ENCODE data around the gene KCNAB1.
"Not testable (repeated sequence)": the region's sequence is repeated elsewhere in the genome, so short reads cannot be mapped to it uniquely, and the experiment has no call there.

The KCNAB1 gene

DNA sequence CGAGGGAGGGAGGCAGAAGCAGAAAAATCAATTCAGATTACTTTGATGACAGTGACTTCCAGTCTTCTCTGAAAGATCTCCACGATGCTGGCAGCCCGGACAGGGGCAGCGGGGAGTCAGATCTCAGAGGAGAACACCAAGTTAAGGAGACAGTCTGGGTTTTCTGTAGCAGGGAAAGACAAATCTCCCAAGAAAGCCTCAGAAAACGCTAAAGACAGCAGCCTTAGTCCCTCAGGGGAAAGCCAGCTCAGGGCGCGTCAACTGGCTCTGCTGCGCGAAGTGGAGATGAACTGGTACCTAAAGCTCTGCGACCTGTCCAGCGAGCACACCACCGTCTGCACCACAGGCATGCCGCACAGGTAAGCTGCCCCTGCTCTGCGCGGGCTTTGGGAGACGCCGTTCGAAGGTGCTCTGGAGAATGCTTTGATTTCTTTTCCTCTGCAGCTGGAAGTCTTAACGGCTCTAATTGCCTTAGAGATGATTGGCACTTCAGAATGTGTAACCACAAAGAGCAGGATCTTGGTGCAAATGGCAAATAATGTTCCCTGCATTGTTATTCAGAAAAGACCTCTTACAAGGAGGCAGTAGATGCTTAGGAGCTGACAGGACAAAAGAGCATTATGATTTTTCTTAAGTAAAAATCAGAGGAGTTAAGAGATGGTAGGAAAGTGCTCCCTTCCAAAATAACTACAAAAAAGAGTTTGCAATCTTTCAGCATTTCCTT lies at the start of gene KCNAB1:
Gene KCNAB1 (plus strand): TSS at position 51 of the 724 bp plus-strand sequence.
- no peak within 1 kb of the TSS for H3K9ac ChIP-seq (ENCODE audit: low read length)

DNA sequence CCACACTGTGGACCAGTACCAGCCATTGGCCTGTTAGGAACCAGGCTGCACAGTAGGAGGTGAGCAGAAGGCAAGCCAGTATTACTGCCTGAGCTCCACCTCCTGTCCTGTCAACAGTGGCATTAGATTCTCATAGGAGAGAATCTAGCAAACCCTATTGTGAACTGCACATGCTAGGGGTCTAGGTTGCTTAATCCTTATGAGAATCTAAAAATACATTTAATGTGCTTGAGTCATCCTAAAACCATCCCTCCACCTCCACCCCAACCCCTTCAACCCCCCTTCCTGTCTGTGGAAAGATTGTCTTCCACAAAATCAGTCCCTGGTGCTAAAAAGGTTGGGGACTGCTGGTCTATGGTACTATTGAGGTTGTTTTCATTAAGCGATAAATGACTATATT lies 49.3 kb upstream of the KCNAB1 start:
- H3K9ac ChIP-seq (ENCODE audit: low read length) = no peak overlapping the region
- TF ChIP-seq EZH2phosphoT487 (conservative IDR thresholded peaks at IDR 0.05; ENCODE audit: low read length) (no peak), CTCF (IDR thresholded peaks at IDR 0.05; ENCODE audit: insufficient read depth, low read length, poor library complexity, severe bottlenecking) (no peak)
- no peaks in the 10 kb centered on the region for H3K79me2 ChIP-seq (ENCODE audit: insufficient read depth, low read length)

More for the DNA sequence above, at the start of gene KCNAB1:
- H3K4me2 ChIP-seq (ENCODE audit: low read depth, low read length, poor library complexity, severe bottlenecking) = no peak within 1 kb of the TSS
- no peaks in the 10 kb centered on the region for H4K20me1 ChIP-seq (ENCODE audit: low read depth, low read length)
- H3K9me3 ChIP-seq (ENCODE audit: insufficient read depth, low read length) = no peaks in the 10 kb centered on the region
- H3F3A ChIP-seq (ENCODE audit: insufficient read depth) = no peaks in the 10 kb centered on the region
- H3K36me3 ChIP-seq (ENCODE audit: low read length) = no peaks in the 10 kb centered on the region
- H2AFZ ChIP-seq (ENCODE audit: low read depth, low read length, severe bottlenecking) = no peak within 1 kb of the TSS
- no peak for TF ChIP-seq CTCF (IDR thresholded peaks at IDR 0.05; ENCODE audit: insufficient read depth, low read length, poor library complexity, severe bottlenecking)
- TF ChIP-seq EZH2phosphoT487 (conservative IDR thresholded peaks at IDR 0.05; ENCODE audit: low read length) = no peak
- H3K79me2 ChIP-seq (ENCODE audit: insufficient read depth, low read length) = no peaks in the 10 kb centered on the region
- no peaks in the 10 kb centered on the region for H3K9me2 ChIP-seq (replicated peaks; ENCODE audit: insufficient read depth, low read length)
- H3K27me3 ChIP-seq (ENCODE audit: low read length) = no peaks in the 10 kb centered on the region
- H3K27ac ChIP-seq (ENCODE audit: low read depth, low read length) = no peak within 1 kb of the TSS
- no peak within 1 kb of the TSS for H3K4me3 ChIP-seq (ENCODE audit: insufficient read depth, low read length, poor library complexity, severe bottlenecking)

GRCh38 chr3:156072950-156073657 lies 47.3 kb upstream of the KCNAB1 start:
- not testable (repeated sequence) for H3K9me3 ChIP-seq (ENCODE audit: insufficient read depth, low read length); H2AFZ ChIP-seq (ENCODE audit: low read depth, low read length, severe bottlenecking); H3F3A ChIP-seq (ENCODE audit: insufficient read depth); H3K4me3 ChIP-seq (ENCODE audit: insufficient read depth, low read length, poor library complexity, severe bottlenecking); H3K27ac ChIP-seq (ENCODE audit: low read depth, low read length); H3K79me2 ChIP-seq (ENCODE audit: insufficient read depth, low read length); H4K20me1 ChIP-seq (ENCODE audit: low read depth, low read length); H3K4me2 ChIP-seq (ENCODE audit: low read depth, low read length, poor library complexity, severe bottlenecking); H3K36me3 ChIP-seq (ENCODE audit: low read length); H3K9me2 ChIP-seq (replicated peaks; ENCODE audit: insufficient read depth, low read length); H3K9ac ChIP-seq (ENCODE audit: low read length); H3K27me3 ChIP-seq (ENCODE audit: low read length)

More for the DNA sequence above, 49.3 kb upstream of the KCNAB1 start:
- Histone ChIP-seq H4K20me1 (ENCODE audit: low read depth, low read length) (no peaks in the 10 kb centered on the region), H2AFZ (ENCODE audit: low read depth, low read length, severe bottlenecking) (no peak overlapping the region), H3K27me3 (ENCODE audit: low read length) (no peaks in the 10 kb centered on the region), H3K36me3 (ENCODE audit: low read length) (no peaks in the 10 kb centered on the region), H3F3A (ENCODE audit: insufficient read depth) (no peaks in the 10 kb centered on the region), H3K4me3 (ENCODE audit: insufficient read depth, low read length, poor library complexity, severe bottlenecking) (no peak overlapping the region), H3K27ac (ENCODE audit: low read depth, low read length) (no peak overlapping the region), H3K9me3 (ENCODE audit: insufficient read depth, low read length) (no peaks in the 10 kb centered on the region), H3K9me2 (replicated peaks; ENCODE audit: insufficient read depth, low read length) (no peaks in the 10 kb centered on the region), H3K4me2 (ENCODE audit: low read depth, low read length, poor library complexity, severe bottlenecking) (no peak overlapping the region)

GRCh38 chr3:156090126-156090525 lies 30.3 kb upstream of the KCNAB1 start:
- Histone ChIP-seq H3K36me3 (ENCODE audit: low read length) (no peaks in the 10 kb centered on the region), H3K79me2 (ENCODE audit: insufficient read depth, low read length) (no peaks in the 10 kb centered on the region), H3K27ac (ENCODE audit: low read depth, low read length) (no peak overlapping the region), H3K4me2 (ENCODE audit: low read depth, low read length, poor library complexity, severe bottlenecking) (no peak overlapping the region), H3K4me3 (ENCODE audit: insufficient read depth, low read length, poor library complexity, severe bottlenecking) (no peak overlapping the region), H3K9me2 (replicated peaks; ENCODE audit: insufficient read depth, low read length) (no peaks in the 10 kb centered on the region), H3K27me3 (ENCODE audit: low read length) (no peaks in the 10 kb centered on the region), H3K9me3 (ENCODE audit: insufficient read depth, low read length) (no peaks in the 10 kb centered on the region), H2AFZ (ENCODE audit: low read depth, low read length, severe bottlenecking) (no peak overlapping the region), H3K9ac (ENCODE audit: low read length) (no peak overlapping the region), H3F3A (ENCODE audit: insufficient read depth) (no peaks in the 10 kb centered on the region), H4K20me1 (ENCODE audit: low read depth, low read length) (no peaks in the 10 kb centered on the region)
- TF ChIP-seq CTCF (IDR thresholded peaks at IDR 0.05; ENCODE audit: insufficient read depth, low read length, poor library complexity, severe bottlenecking) (no peak), EZH2phosphoT487 (conservative IDR thresholded peaks at IDR 0.05; ENCODE audit: low read length) (no peak)
